Cardiac fibroblast (primary cell): ENCODE data around the gene MAVS.
A peak's percentile ranks its signal among the peaks of the same experiment; 100 is the strongest.

Experiments
- DNase-seq, 2 donors: peaks; one replicate each; pipeline versions ENCODE4 v3.0.0 to v3.0.0-alpha.2; 2010; ENCODE audit warnings: low read depth in 2 of 2
- H3K4me3 ChIP-seq, 2 donors: replicated peaks in 1 of 2; 1 replicate in 1 of 2; 2 replicates in 1 of 2; pipeline ENCODE4 v1.5.1; 2011; ENCODE audit warnings: low read depth in 2 of 2, low read length in 2 of 2, mild to moderate bottlenecking in 2 of 2, moderate library complexity in 1 of 2
- TF ChIP-seq, protein P1 (sequence below): IDR thresholded peaks from one replicate; pipeline ENCODE4 v1.5.1; 2011; ENCODE audit warnings: low read depth, mild to moderate bottlenecking, low read length, inconsistent platforms

The MAVS gene

DNA sequence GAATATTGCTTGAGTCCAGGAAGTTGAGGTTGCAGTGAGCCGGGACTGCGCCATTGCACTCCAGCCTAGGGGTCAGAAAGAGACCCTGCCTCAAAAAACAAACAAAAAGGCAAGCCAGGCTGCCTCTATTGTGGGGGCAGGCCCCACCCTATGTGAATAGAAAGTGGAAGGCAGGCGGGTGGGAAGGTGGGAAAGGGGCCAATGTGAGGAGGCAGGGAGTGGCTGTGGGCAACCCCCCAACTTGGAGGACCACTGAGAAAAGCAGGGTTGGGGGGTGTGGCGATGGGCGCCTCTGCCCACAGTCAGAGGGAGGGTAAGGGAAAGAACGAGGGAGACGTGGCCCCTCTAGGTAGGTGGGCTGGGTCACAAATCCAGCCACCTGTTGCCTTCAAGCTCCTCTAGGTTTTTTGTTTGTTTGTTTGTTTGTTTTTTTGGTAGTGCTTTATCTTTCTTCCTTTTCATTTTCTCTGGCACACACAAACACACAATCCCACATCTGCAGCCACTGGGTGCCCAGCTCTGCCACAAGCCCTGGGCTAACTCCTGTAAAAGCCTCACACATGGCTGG, 31.6 kb upstream of the MAVS start:
- TF ChIP-seq, protein P1, sequence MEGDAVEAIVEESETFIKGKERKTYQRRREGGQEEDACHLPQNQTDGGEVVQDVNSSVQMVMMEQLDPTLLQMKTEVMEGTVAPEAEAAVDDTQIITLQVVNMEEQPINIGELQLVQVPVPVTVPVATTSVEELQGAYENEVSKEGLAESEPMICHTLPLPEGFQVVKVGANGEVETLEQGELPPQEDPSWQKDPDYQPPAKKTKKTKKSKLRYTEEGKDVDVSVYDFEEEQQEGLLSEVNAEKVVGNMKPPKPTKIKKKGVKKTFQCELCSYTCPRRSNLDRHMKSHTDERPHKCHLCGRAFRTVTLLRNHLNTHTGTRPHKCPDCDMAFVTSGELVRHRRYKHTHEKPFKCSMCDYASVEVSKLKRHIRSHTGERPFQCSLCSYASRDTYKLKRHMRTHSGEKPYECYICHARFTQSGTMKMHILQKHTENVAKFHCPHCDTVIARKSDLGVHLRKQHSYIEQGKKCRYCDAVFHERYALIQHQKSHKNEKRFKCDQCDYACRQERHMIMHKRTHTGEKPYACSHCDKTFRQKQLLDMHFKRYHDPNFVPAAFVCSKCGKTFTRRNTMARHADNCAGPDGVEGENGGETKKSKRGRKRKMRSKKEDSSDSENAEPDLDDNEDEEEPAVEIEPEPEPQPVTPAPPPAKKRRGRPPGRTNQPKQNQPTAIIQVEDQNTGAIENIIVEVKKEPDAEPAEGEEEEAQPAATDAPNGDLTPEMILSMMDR = no peak
- DNase-seq = no peak
- H3K4me3 ChIP-seq = no peak overlapping the region

DNA sequence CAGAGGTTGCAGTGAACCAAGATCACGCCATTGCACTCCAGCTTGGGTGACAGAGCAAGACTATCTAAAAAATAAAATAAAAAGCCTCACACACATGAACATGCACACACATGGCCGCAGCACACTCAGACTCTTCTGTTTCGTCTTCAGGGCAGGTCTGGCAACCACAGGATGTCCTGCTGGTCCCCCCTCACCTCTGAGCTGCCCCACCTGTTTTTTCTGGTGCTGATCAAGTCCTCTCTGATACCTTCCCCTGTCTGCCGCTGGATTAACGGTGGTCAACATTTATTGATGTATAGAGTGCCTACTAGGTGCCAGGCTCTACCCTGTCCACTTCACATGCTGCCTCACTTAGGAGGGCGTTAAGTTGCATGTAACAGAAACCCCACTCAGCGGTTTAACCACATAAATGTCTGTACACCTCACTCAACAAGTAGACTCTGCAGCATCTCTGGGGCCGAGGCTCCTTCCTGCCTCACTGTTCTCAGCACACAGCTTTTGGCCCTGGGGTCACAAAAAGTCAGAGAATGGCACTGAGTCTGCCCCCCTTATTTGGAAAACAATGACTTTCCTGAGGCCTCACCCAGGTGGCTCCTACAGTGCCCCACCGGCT, 30.8 kb upstream of the MAVS start:
- TF ChIP-seq, protein P1 = no peak
- H3K4me3 ChIP-seq = no peak overlapping the region
- no peak for DNase-seq

DNA sequence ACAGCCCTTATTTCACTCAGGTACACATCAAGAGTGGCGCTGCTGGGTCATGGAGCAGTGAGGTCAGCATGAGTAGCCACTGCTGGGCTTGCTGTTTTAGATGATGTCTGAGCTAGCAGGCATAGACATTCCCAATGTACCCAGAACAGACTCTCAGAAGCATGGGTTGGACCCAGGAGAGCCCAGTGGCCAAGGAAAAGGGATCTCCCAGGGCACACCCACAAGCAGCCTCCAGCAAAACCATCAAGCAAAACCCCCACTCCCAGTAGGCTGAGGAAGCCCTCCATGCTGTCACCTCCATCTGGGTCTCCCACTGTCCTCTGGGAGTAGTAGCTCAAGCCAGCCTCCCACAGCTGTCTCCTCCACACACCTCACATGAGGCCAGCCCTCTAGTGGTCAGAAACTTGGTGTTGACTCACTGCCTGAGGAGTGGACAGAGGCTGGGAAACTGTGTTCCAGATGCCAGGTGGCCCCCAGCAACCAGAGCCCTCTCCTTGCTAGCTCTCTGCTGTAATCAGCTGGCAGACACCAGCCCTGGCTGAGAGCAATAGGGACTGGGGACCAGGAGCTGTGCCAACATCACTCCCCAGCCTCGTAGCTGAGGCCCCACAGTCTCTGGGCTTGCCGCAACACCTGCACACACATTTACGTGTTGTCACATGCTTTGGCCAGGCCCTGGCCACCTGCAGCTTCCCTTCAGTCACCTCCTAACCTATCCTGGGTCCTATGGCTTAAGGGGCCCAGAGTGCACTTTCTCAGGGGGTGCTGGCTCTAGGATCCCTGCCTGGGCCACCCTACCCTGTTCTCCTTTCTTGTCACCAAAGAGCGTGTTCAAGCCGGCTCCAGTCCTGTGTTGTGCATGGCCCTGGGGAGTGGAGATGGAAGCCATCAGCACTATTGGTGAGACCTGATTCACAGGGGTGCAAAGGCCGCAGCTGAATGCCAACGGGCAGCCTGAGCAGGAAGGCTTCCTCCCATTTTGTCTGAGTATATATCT, 28.2 kb upstream of the MAVS start:
- TF ChIP-seq, protein P1 = peak; percentile 81
- no peak overlapping the region for H3K4me3 ChIP-seq
- peak; percentile 86 to 89 for DNase-seq

DNA sequence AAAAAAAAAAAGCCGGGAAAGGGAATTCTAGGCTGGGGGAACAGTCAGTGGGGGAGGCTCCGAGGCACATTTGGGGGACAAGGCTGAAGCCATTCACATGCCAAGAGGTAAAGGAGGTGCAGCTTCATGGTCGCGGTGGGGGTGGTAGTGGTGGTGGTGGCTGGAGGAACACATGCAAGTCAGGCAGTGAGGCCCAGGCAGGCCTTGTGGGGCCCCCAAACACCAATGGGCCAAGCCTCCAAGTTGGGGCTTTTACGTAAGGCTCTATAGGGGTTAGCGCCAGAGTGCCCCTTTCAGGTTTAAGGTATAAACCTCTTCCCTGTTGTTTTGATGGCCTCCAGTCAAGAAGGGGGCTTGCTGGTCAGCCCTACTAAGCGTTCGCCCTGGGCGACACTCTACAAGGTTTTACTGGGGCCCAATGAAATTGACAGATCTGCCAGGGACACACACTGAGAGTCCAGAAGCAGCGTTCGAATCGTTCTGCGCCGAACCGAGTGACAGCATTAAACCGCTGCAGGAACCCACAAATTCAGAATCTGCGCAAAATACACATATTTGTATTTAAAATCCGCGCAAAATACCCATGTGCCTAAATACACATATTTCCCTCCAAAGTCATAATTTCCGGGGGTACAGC, 27.1 kb upstream of the MAVS start:
- peak overlapping the region; percentile 29 to 71 for H3K4me3 ChIP-seq
- TF ChIP-seq, protein P1 = no peak
- DNase-seq = no peak

DNA sequence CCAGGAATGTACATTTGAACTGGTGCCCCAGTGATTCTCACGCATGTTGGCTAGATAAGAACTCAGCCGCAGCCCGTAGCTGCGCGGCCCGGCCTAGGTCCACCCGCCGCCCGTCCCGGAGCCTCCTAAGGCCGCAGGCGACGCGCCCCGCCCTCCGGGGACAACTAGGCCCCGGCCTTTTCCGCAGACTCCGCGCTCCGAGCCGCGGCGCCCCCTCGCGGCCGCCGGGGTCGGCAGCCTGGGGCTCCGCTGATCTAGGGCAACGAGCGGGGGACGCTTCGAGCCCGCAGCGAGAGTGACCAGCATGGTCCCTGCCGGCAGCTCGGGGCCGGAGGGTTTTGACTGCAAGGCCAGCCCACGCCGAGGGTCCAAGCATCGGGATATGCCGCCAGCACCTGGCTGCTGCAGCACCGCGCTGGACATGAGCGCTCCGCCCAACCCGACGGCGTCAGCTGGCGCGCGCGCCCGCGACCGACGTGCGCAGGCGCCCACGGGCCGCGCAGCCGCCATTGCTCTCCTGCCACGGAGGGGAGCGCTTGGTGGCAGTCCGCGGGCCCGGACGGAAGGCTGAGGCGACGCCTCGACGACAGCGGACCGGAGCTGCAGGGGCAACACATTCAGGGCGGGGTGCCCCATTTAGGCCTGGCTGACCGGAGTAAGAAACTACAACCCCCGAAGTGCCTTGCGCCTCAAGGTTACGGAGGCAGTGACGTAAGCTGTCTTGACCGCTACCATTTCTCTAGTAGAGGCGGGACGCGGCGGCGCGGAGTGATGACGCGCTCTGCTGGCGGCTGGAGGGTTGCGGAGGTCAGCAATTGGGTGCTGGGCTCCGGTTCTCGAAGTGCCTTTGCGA, 26.4 kb upstream of the MAVS start, which contains the start of gene AP5S1:
Gene AP5S1 (plus strand): TSS at position 500 of the 853 bp plus-strand sequence. CDS start 1,571 bp downstream, outside the sequence.
- peak; percentile 97 to 98 for DNase-seq
- TF ChIP-seq, protein P1 = peak; percentile 41
- peak within 1 kb of the TSS; percentile 66 to 71 for H3K4me3 ChIP-seq
